NCI-H446 treated with DMSO at 0.1 percent for 48 hours (cell line): ENCODE results near the gene SLC39A6.
"Not testable (repeated sequence)": the region's sequence is repeated elsewhere in the genome, so short reads cannot be mapped to it uniquely, and the experiment has no call there.

Source experiments
- DNase-seq: peaks from one replicate; lab custom pipeline; 2025; lab: John Stamatoyannopoulos, UW

Gene SLC39A6

GRCh38 chr18:36135264-36135663 lies 6.1 kb upstream of the SLC39A6 start:
- no peak for DNase-seq

- DNase-seq: no peak
These were observed 3.6 kb upstream of the SLC39A6 start for GRCh38 chr18:36132756-36133155.

- no peak for DNase-seq
These were observed 2.7 kb upstream of the SLC39A6 start for GRCh38 chr18:36131692-36132483.

GRCh38 chr18:36130883-36131653 lies 1.9 kb upstream of the SLC39A6 start:
- no peak for DNase-seq

- no peak for DNase-seq
These were observed 1.1 kb upstream of the SLC39A6 start for GRCh38 chr18:36130039-36130831.

GRCh38 chr18:36128907-36129299 lies 237 bp downstream of the SLC39A6 start:
- DNase-seq: no peak

- DNase-seq: no peak
These were observed 640 bp downstream of the SLC39A6 start for GRCh38 chr18:36128530-36128870.

- DNase-seq: no peak
These were observed 1.2 kb downstream of the SLC39A6 start for GRCh38 chr18:36127836-36128529.

- no peak for DNase-seq
These were observed 2.5 kb downstream of the SLC39A6 start for GRCh38 chr18:36126668-36127067.

GRCh38 chr18:36124841-36125240 lies 4.3 kb downstream of the SLC39A6 start:
- no peak for DNase-seq

- DNase-seq: no peak
These were observed 8.8 kb downstream of the SLC39A6 start for GRCh38 chr18:36120297-36120696.

- not testable (repeated sequence) for DNase-seq
These were observed 12.4 kb downstream of the SLC39A6 start for GRCh38 chr18:36116771-36117170.

GRCh38 chr18:36114738-36115137 lies 14.4 kb downstream of the SLC39A6 start:
- DNase-seq: no peak

- no peak for DNase-seq
These were observed 14.9 kb downstream of the SLC39A6 start for GRCh38 chr18:36114251-36114650.

- no peak for DNase-seq
These were observed 16.8 kb downstream of the SLC39A6 start for GRCh38 chr18:36112302-36112701.

- DNase-seq: no peak
These were observed 19.4 kb downstream of the SLC39A6 start for GRCh38 chr18:36109737-36110136.

GRCh38 chr18:36108601-36109000 lies 20.5 kb downstream of the SLC39A6 start:
- no peak for DNase-seq

- DNase-seq: no peak
These were observed 20.9 kb downstream of the SLC39A6 start for GRCh38 chr18:36108196-36108595.

- no peak for DNase-seq
These were observed 21.7 kb downstream of the SLC39A6 start for GRCh38 chr18:36107477-36107876.

- no peak for DNase-seq
These were observed 24.4 kb downstream of the SLC39A6 start for GRCh38 chr18:36104749-36105148.

GRCh38 chr18:36101943-36102342 lies 27.2 kb downstream of the SLC39A6 start:
- no peak for DNase-seq

GRCh38 chr18:36099311-36099710 lies 29.8 kb downstream of the SLC39A6 start:
- DNase-seq: no peak
